ENCODE results near the gene HELZ.

GRCh38 chr17:67229109-67229955, 15.7 kb downstream of the HELZ start:
- no peak for TF ChIP-seq TAF1 (IDR thresholded peaks at IDR 0.05; ENCODE audit: borderline replicate concordance, low read depth, low read length)
- no peak for TF ChIP-seq POLR2AphosphoS5 (IDR thresholded peaks at IDR 0.05; ENCODE audit: low read depth, low read length)

Data from GM12892 (cell line).